Hepatocyte (in vitro differentiated cells): ENCODE measurements around the gene LRRK1.

Source experiments
- CTCF ChIP-seq: fragments of 200-600 bp; sonication (generic); IDR thresholded peaks from 2 replicates; pipeline ENCODE4 v1.5.1; 2016; ENCODE audit warnings: antibody characterized with exemption, mild to moderate bottlenecking; ENCODE audit not compliant: poor library complexity
- EZH2 ChIP-seq: fragments of 200-600 bp; sonication (generic); IDR thresholded peaks from 2 replicates; pipeline ENCODE4 v1.6.1; 2016; ENCODE audit warnings: antibody characterized with exemption, mild to moderate bottlenecking, borderline replicate concordance
- EZH2phosphoT487 ChIP-seq: fragments of 200-600 bp; sonication (generic); IDR thresholded peaks from one replicate; pipeline ENCODE4 v1.6.1; 2018; ENCODE audit warnings: antibody characterized with exemption, mild to moderate bottlenecking, low read depth, moderate library complexity; ENCODE audit not compliant: unreplicated experiment, severe bottlenecking

- TF ChIP-seq CTCF, result no peak
- TF ChIP-seq EZH2, result no peak
- no peak for TF ChIP-seq EZH2phosphoT487
Observed at GRCh38 chr15:101087172-101087769, 168.1 kb downstream of the LRRK1 start.
